ENCODE data around the gene CCL4L2. TPM values are rescaled to one million over a fixed set of nuclear protein-coding genes. Genes with fewer than 3 reads are reported as not detected.
"Not testable (repeated sequence)": the region's sequence is repeated elsewhere in the genome, so short reads cannot be mapped to it uniquely, and the experiment has no call there.

The CCL4L2 gene
- 1 to 10 TPM in 1 of 3 donors, under 1 TPM in 1, not detected in 1; 0.33 to 6.1 TPM for total RNA-seq

- H3K36me3 ChIP-seq; H3K4me3 ChIP-seq; DNase-seq (ENCODE audit: low spot score in 2 of 2); intact Hi-C loops (cut with DNase I; ENCODE audit: low total_unique reads); H3K9me3 ChIP-seq; H3K4me1 ChIP-seq; H3K27me3 ChIP-seq; H3K27ac ChIP-seq: not testable (repeated sequence)
Measured at GRCh38 chr17:36210439-36211211, at the start of gene CCL4L2. Gene CCL4L2, plus strand, starts transcription at chr17:36211063.

GRCh38 chr17:36168836-36169235 lies 42.0 kb upstream of the CCL4L2 start:
- H3K36me3 ChIP-seq; H3K27me3 ChIP-seq; H3K4me1 ChIP-seq; DNase-seq (ENCODE audit: low spot score in 2 of 2); H3K9me3 ChIP-seq; H3K27ac ChIP-seq; intact Hi-C loops (cut with DNase I; ENCODE audit: low total_unique reads); H3K4me3 ChIP-seq: not testable (repeated sequence)

DNA sequence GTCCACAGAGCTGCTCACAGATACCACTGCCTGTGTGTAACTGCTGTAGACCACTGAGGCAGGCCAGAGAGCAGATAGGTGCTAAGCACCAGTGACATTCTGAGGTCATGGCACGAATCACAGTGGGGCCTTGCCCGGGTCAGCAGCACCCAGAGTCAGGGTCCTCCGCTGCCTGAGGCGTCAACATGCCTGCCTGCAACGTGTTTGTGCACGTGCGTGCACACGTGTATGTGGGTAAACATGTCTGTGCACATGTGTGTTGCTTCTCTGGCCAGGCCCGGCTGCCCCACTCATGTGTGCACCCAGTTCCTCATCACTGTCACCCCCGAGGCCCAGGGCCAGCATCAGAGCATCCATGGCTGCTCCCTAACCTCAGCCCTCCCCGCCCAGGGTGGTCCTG lies 34.3 kb upstream of the CCL4L2 start, which contains the start of gene TBC1D3B:
Gene TBC1D3B, minus strand, starts transcription at position 101 of the 400 bp plus-strand sequence. CDS start 1,586 bp downstream, outside the sequence.
- H3K9me3 ChIP-seq; intact Hi-C loops (cut with DNase I; ENCODE audit: low total_unique reads); H3K4me1 ChIP-seq; H3K4me3 ChIP-seq; H3K27ac ChIP-seq; H3K36me3 ChIP-seq; DNase-seq (ENCODE audit: low spot score in 2 of 2); H3K27me3 ChIP-seq: not testable (repeated sequence)

- H3K9me3 ChIP-seq; intact Hi-C loops (cut with DNase I; ENCODE audit: low total_unique reads); DNase-seq (ENCODE audit: low spot score in 2 of 2); H3K4me3 ChIP-seq; H3K36me3 ChIP-seq; H3K27me3 ChIP-seq; H3K4me1 ChIP-seq; H3K27ac ChIP-seq: not testable (repeated sequence)
Measured at GRCh38 chr17:36181446-36182175, 29.3 kb upstream of the CCL4L2 start.

DNA sequence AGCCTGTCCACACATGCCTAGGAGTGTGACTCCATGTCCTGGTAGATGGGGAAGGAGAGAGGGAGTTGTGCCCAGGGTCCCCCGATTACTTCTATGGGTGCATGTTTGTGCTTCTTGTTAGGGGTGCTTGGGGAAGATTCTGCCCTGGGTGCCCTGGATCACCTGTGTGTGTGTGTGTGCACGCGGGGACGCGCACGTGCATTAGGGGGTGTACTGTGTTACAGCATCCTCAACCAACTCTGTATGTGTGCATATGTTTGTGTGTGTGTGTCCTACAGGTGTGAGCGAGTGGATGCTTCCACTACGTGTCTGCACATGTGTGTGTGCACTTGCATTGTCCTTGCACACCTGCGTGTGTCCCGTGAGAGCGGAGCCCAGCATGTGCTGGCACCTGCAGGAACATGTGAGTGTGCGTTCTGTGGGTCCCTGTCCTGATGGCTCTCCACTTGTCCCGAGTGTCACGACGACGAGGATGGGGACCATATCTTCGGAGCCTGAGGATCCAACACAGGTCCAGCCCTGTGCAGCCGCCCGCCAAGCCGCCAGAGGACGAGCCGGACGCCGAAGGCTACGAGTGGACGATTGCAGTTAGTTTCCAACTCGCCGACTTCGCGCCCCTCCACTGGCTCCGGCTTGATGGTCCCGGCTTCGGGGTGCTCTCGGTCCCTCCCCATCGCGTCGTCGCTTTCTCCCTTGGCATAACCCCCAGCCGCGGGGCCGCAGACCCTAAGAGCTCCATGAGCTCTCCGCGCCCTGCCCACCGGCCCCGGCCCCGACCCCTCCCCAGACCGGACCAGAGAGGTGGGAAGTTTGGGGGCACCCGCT lies 28.5 kb upstream of the CCL4L2 start:
- Histone ChIP-seq H3K36me3 (no peaks in the 10 kb centered on the region), H3K9me3 (no peaks in the 10 kb centered on the region), H3K27ac (peak overlapping the region; percentile 71 to 77), H3K4me3 (peak overlapping the region; percentile 49 to 86 (median 63)), H3K27me3 (no peaks in the 10 kb centered on the region), H3K4me1 (no peaks in the 10 kb centered on the region)
- intact Hi-C loops (cut with DNase I; ENCODE audit: low total_unique reads): no loop called here
- TF ChIP-seq POLR2A (IDR thresholded peaks at IDR 0.05) (no peak), POLR2AphosphoS5 (IDR thresholded peaks at IDR 0.05) (no peak)
- TF ChIP-seq, protein P1, sequence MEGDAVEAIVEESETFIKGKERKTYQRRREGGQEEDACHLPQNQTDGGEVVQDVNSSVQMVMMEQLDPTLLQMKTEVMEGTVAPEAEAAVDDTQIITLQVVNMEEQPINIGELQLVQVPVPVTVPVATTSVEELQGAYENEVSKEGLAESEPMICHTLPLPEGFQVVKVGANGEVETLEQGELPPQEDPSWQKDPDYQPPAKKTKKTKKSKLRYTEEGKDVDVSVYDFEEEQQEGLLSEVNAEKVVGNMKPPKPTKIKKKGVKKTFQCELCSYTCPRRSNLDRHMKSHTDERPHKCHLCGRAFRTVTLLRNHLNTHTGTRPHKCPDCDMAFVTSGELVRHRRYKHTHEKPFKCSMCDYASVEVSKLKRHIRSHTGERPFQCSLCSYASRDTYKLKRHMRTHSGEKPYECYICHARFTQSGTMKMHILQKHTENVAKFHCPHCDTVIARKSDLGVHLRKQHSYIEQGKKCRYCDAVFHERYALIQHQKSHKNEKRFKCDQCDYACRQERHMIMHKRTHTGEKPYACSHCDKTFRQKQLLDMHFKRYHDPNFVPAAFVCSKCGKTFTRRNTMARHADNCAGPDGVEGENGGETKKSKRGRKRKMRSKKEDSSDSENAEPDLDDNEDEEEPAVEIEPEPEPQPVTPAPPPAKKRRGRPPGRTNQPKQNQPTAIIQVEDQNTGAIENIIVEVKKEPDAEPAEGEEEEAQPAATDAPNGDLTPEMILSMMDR (IDR thresholded peaks at IDR 0.05): no peak
- DNase-seq (ENCODE audit: low spot score in 2 of 2): no peak

DNA sequence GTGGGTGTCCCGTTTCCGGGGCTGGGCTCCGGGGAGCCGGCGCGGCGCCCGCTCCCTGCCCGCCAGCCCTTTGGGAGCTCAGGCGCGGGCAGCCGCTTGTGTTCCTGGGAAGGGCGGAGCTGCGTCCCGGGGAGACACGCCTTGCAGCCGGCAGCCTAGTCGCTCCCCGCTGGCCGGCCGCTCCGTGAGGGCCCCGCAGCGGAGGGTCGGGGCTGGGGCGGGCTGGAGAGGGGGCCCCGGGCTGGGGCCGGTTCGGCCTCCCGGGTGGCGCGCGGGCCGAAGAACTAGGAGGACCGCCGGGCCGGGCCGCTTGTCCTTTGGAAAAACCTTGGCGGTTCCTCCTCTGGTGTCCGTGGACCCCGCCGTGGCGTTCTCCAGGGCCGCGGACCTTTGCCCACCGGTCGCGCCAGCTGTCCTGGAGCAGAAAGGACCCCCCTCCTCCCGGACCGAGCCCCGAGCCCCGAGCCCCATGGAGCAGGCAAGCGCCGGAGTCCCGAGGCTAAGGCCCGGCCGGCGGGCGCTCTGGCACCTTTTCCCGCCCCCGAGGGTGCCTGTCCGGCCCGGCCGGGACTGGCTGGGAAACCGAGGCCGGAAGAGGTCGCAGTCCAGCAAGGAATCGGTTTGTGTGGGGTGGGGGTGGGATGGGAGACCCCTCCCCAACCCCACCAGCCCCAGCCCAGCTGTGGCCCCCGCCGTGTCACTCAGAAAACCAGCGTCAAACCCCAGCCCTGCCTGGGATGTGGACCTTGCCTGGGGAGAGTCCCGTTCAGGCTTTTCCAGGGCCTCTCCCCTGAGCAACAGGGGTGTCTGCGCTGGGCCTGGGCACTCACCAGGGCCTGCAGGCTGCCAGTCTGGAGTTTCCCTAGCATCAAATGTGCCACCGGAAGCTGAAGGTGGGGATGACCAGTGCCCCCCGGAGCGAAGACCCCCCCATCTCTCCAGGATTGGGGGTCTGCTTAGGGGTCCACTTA lies 27.6 kb upstream of the CCL4L2 start:
- TF ChIP-seq POLR2A (IDR thresholded peaks at IDR 0.05) (no peak), POLR2AphosphoS5 (IDR thresholded peaks at IDR 0.05) (no peak)
- TF ChIP-seq, protein P1 (IDR thresholded peaks at IDR 0.05): no peak
- DNase-seq (ENCODE audit: low spot score in 2 of 2): peak; percentile 68 to 75
- Histone ChIP-seq H3K27me3 (no peaks in the 10 kb centered on the region), H3K27ac (peak overlapping the region; percentile 71 to 77), H3K4me3 (peak overlapping the region; percentile 49 to 86 (median 63)), H3K4me1 (no peaks in the 10 kb centered on the region), H3K9me3 (no peaks in the 10 kb centered on the region), H3K36me3 (no peaks in the 10 kb centered on the region)
- intact Hi-C loops (cut with DNase I; ENCODE audit: low total_unique reads): no loop called here

Data from breast epithelium (tissue), 4 donors.